Activated naive CD8-positive, alpha-beta T cell treated with anti-CD3 and anti-CD28 coated beads, Interleukin-2, amount 50 U/mL, for 24 hours (primary cell): ENCODE results near the gene KIF5C.
A peak's percentile ranks its signal among the peaks of the same experiment; 100 is the strongest.

ENCODE experiments used
- ATAC-seq: fragments of 150-1000 bp; cut with Tn5 transposase; one replicate; pipeline ENCODE4 v1.10.0; 2021
- DNase-seq: peaks from one replicate; pipeline ENCODE4 v3.0.0; 2021
- H3K27ac Mint-ChIP-seq: one replicate; pipeline ENCODE4 v1.8.0; 2021; ENCODE audit warnings: mild to moderate bottlenecking, mixed read lengths
- H3K27me3 Mint-ChIP-seq: one replicate; pipeline ENCODE4 v1.8.0; 2021; ENCODE audit warnings: mixed read lengths
- H3K36me3 Mint-ChIP-seq: one replicate; pipeline ENCODE4 v1.8.0; 2021; ENCODE audit warnings: low read depth, mixed read lengths
- H3K4me1 Mint-ChIP-seq: one replicate; pipeline ENCODE4 v1.8.0; 2021; ENCODE audit warnings: mixed read lengths
- H3K4me3 Mint-ChIP-seq: one replicate; pipeline ENCODE4 v1.8.0; 2021; ENCODE audit warnings: mild to moderate bottlenecking, moderate library complexity, mixed read lengths
- H3K9me3 Mint-ChIP-seq: one replicate; pipeline ENCODE4 v1.8.0; 2021; ENCODE audit warnings: mixed read lengths

The KIF5C gene

GRCh38 chr2:148924514-148925178 is 49.6 kb downstream of the KIF5C start:
- Mint-ChIP-seq H3K27ac (no peak overlapping the region), H3K4me3 (no peak overlapping the region), H3K36me3 (no peaks in the 10 kb centered on the region), H3K27me3 (peaks cover 2% of the 10 kb centered on the region), H3K4me1 (peaks cover 13% of the 10 kb centered on the region), H3K9me3 (no peaks in the 10 kb centered on the region)
- DNase-seq, result no peak
- ATAC-seq, result no peak

GRCh38 chr2:148926291-148926961 is 51.4 kb downstream of the KIF5C start:
- DNase-seq, result peak; percentile 41
- H3K27ac Mint-ChIP-seq, result no peak overlapping the region
- peaks cover 2% of the 10 kb centered on the region for H3K27me3 Mint-ChIP-seq
- no peaks in the 10 kb centered on the region for H3K36me3 Mint-ChIP-seq
- peaks cover 13% of the 10 kb centered on the region for H3K4me1 Mint-ChIP-seq
- ATAC-seq, result peak; percentile 56
- H3K9me3 Mint-ChIP-seq, result no peaks in the 10 kb centered on the region
- peak overlapping the region; percentile 72 for H3K4me3 Mint-ChIP-seq

GRCh38 chr2:148926981-148927401 is 52.0 kb downstream of the KIF5C start:
- Mint-ChIP-seq H3K27me3 (peaks cover 2% of the 10 kb centered on the region), H3K4me1 (peaks cover 13% of the 10 kb centered on the region), H3K9me3 (no peaks in the 10 kb centered on the region), H3K36me3 (peaks cover 2% of the 10 kb centered on the region), H3K27ac (no peak overlapping the region), H3K4me3 (peak overlapping the region; percentile 72)
- DNase-seq (peak; percentile 23), ATAC-seq (peak; percentile 75)

GRCh38 chr2:148928395-148928794 is 53.4 kb downstream of the KIF5C start:
- ATAC-seq (no peak), DNase-seq (no peak)
- no peak overlapping the region for H3K4me3 Mint-ChIP-seq
- peaks cover 2% of the 10 kb centered on the region for H3K27me3 Mint-ChIP-seq
- H3K9me3 Mint-ChIP-seq, result no peaks in the 10 kb centered on the region
- H3K36me3 Mint-ChIP-seq, result peaks cover 2% of the 10 kb centered on the region
- H3K27ac Mint-ChIP-seq, result no peak overlapping the region
- peaks cover 13% of the 10 kb centered on the region for H3K4me1 Mint-ChIP-seq

GRCh38 chr2:148930046-148930775 is 55.2 kb downstream of the KIF5C start:
- ATAC-seq, result no peak
- peaks cover 2% of the 10 kb centered on the region for H3K36me3 Mint-ChIP-seq
- H3K9me3 Mint-ChIP-seq, result no peaks in the 10 kb centered on the region
- H3K4me3 Mint-ChIP-seq, result no peak overlapping the region
- no peak for DNase-seq
- peaks cover 13% of the 10 kb centered on the region for H3K4me1 Mint-ChIP-seq
- H3K27ac Mint-ChIP-seq, result no peak overlapping the region
- no peaks in the 10 kb centered on the region for H3K27me3 Mint-ChIP-seq

- peaks cover 2% of the 10 kb centered on the region for H3K36me3 Mint-ChIP-seq
- H3K27me3 Mint-ChIP-seq, result no peaks in the 10 kb centered on the region
- no peak overlapping the region for H3K4me3 Mint-ChIP-seq
- no peak for ATAC-seq
- DNase-seq, result no peak
- no peaks in the 10 kb centered on the region for H3K9me3 Mint-ChIP-seq
- H3K4me1 Mint-ChIP-seq, result peaks cover 3% of the 10 kb centered on the region
- H3K27ac Mint-ChIP-seq, result no peak overlapping the region
Observed at GRCh38 chr2:148932536-148932935, 57.5 kb downstream of the KIF5C start.

GRCh38 chr2:148933456-148933855 is 58.4 kb downstream of the KIF5C start:
- peaks cover 2% of the 10 kb centered on the region for H3K36me3 Mint-ChIP-seq
- H3K27me3 Mint-ChIP-seq, result no peaks in the 10 kb centered on the region
- DNase-seq (no peak), ATAC-seq (no peak)
- H3K27ac Mint-ChIP-seq, result no peak overlapping the region
- no peaks in the 10 kb centered on the region for H3K9me3 Mint-ChIP-seq
- H3K4me3 Mint-ChIP-seq, result no peak overlapping the region
- no peaks in the 10 kb centered on the region for H3K4me1 Mint-ChIP-seq

DNA sequence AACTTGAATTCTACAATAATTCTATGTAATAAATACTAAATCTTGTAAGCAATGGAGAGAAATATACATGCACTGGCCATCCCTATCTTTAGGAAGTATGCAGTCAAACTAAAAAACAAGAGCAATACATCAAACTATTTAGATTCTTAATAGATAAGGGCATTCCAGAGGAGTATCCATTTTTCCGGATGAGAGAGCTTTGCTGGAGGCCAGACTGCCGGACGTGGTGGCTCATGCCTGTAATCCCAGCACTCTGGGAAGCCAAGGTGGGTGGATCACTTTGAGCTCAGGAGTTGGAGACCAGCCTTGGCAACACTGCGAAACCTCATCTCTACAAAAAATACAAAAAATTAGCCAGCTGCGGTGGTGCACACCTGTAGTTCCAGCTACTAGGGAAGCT is 60.8 kb downstream of the KIF5C start:
- no peak overlapping the region for H3K4me3 Mint-ChIP-seq
- no peak overlapping the region for H3K27ac Mint-ChIP-seq
- no peaks in the 10 kb centered on the region for H3K9me3 Mint-ChIP-seq
- H3K36me3 Mint-ChIP-seq, result peaks cover 2% of the 10 kb centered on the region
- no peak for ATAC-seq
- no peaks in the 10 kb centered on the region for H3K27me3 Mint-ChIP-seq
- DNase-seq, result no peak
- H3K4me1 Mint-ChIP-seq, result no peaks in the 10 kb centered on the region

DNA sequence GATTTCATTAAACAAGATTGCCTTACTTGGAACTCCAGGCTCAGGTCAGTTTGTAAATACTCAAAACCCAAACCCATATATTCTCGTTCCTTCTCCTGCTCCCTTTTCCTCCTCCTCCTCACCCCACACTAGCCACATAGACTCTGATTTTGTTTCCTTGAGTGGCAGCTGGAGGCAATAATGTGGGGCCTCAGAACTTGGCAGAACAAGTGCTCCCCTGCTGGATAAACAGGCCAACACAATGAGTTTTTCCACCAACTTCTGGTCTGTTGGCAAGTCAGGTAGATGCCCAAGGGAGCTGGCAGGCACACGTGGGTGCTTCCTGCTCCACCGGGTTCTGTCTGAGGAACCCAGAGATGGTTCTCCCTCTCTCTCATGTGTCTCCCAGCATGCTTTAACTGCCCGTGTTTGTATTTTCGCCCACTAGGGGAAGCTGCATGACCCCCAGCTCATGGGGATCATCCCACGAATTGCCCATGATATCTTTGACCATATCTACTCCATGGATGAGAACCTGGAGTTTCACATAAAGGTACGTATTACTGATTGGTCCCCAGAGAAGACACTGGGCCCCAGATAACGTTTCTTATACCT is 61.9 kb downstream of the KIF5C start:
- Mint-ChIP-seq H3K9me3 (no peaks in the 10 kb centered on the region), H3K4me1 (no peaks in the 10 kb centered on the region), H3K4me3 (no peak overlapping the region), H3K36me3 (no peaks in the 10 kb centered on the region), H3K27me3 (no peaks in the 10 kb centered on the region), H3K27ac (no peak overlapping the region)
- no peak for DNase-seq
- no peak for ATAC-seq

DNA sequence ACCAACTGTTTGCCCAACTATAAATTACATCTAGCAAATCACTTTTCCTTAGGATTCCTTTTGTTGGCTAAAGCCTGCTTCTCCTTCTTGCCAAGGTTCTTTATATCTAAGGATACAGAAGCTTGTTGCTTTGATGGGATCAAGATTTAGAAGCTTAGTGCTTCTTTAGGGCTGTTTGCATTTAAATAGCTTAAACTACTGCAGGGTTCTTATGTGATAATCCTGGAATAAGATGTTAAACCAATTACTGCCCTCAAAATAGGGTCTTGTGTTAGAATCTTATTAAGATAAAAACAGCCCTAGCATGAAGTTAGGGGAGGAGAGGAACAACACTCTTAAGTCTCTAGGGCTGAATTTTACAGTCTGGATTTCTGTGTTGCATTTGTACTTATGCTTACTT is 64.2 kb downstream of the KIF5C start:
- no peaks in the 10 kb centered on the region for H3K27me3 Mint-ChIP-seq
- H3K4me3 Mint-ChIP-seq, result no peak overlapping the region
- DNase-seq (no peak), ATAC-seq (no peak)
- no peaks in the 10 kb centered on the region for H3K36me3 Mint-ChIP-seq
- H3K27ac Mint-ChIP-seq, result no peak overlapping the region
- no peaks in the 10 kb centered on the region for H3K9me3 Mint-ChIP-seq
- no peaks in the 10 kb centered on the region for H3K4me1 Mint-ChIP-seq

- no peak for ATAC-seq
- Mint-ChIP-seq H3K4me3 (no peak overlapping the region), H3K27me3 (no peaks in the 10 kb centered on the region)
Observed at GRCh38 chr2:148943097-148943496, 68.1 kb downstream of the KIF5C start.

DNA sequence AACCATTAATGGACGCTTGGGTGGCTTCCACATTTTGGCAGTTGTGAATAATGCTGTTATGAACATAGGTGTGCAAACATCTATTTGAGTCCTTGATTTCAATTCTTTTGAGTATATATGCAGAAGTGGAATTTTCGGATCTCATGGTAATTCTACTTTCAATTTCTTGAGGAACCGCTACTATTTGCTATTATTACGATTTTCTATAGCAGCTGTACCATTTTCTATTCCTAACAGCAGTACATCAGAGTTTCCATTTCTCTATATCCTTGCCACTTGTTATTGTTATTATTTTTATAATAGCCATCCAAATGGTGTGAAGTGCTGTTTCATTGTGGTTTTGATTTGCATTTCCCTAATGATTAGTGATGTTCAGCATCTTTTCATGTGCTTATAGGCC is 69.5 kb downstream of the KIF5C start:
- no peak overlapping the region for H3K27ac Mint-ChIP-seq
- no peak for DNase-seq
- no peaks in the 10 kb centered on the region for H3K9me3 Mint-ChIP-seq
- H3K27me3 Mint-ChIP-seq, result no peaks in the 10 kb centered on the region
- H3K36me3 Mint-ChIP-seq, result peaks cover 4% of the 10 kb centered on the region
- no peak overlapping the region for H3K4me3 Mint-ChIP-seq
- peaks cover 2% of the 10 kb centered on the region for H3K4me1 Mint-ChIP-seq
- no peak for ATAC-seq

More at GRCh38 chr2:148943097-148943496, 68.1 kb downstream of the KIF5C start:
- no peaks in the 10 kb centered on the region for H3K4me1 Mint-ChIP-seq
- H3K9me3 Mint-ChIP-seq, result no peaks in the 10 kb centered on the region
- no peak for DNase-seq
- no peak overlapping the region for H3K27ac Mint-ChIP-seq
- H3K36me3 Mint-ChIP-seq, result peaks cover 4% of the 10 kb centered on the region

DNA sequence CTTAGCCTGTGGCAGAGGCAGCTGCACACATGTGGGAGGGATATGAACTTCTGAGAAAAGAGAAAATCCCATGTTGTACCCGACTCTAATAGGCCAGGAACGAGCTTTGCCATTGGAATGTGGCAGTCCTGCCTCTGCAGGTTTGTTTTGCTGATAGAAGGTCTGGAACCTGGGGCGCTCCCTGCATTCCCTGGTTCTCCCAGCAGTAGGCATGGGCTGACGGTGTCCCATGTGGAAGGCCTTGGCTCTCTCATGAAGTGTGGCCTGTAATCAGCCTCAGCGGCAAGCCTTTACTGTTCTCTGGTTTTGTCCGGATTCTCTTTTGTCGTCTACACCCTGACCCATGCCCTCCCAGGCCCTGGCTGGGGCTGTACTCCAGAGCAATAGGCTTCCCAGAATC is 72.3 kb downstream of the KIF5C start:
- Mint-ChIP-seq H3K36me3 (peaks cover 4% of the 10 kb centered on the region), H3K4me1 (peaks cover 2% of the 10 kb centered on the region), H3K27ac (no peak overlapping the region), H3K27me3 (no peaks in the 10 kb centered on the region), H3K9me3 (no peaks in the 10 kb centered on the region), H3K4me3 (no peak overlapping the region)
- DNase-seq (no peak), ATAC-seq (no peak)

GRCh38 chr2:148948868-148949267 is 73.8 kb downstream of the KIF5C start:
- H3K27me3 Mint-ChIP-seq, result no peaks in the 10 kb centered on the region
- DNase-seq (no peak), ATAC-seq (no peak)
- no peaks in the 10 kb centered on the region for H3K9me3 Mint-ChIP-seq
- peaks cover 4% of the 10 kb centered on the region for H3K36me3 Mint-ChIP-seq
- H3K4me3 Mint-ChIP-seq, result no peak overlapping the region
- no peak overlapping the region for H3K27ac Mint-ChIP-seq
- peaks cover 2% of the 10 kb centered on the region for H3K4me1 Mint-ChIP-seq

DNA sequence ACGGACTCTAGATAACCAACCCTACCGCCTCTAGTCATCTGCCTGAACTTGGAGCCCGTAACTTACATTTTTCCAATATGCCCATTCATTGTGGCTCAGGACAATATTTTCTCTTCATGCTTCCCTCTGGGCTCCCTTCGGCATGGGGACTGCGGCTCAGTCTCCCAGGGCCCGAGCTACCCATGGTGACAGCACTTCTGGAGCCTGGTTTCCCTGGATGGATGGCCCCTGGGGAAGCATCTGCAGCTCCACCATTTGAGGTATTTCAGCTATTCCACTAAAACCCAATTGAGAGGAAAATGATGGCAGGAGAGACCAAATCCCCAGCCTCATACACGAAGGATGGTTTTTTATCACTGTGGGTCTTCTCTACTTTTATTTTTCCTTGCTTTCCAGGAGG is 74.3 kb downstream of the KIF5C start:
- Mint-ChIP-seq H3K9me3 (no peaks in the 10 kb centered on the region), H3K4me3 (no peak overlapping the region), H3K27me3 (no peaks in the 10 kb centered on the region), H3K36me3 (peaks cover 4% of the 10 kb centered on the region), H3K27ac (no peak overlapping the region), H3K4me1 (peaks cover 2% of the 10 kb centered on the region)
- DNase-seq (no peak), ATAC-seq (no peak)
